Cardiac septum (tissue), 1 donor: ENCODE results near the gene ZDHHC8. TPM values are rescaled to one million over a fixed set of nuclear protein-coding genes. Genes with fewer than 3 reads are reported as not detected.

Source experiments
- DNase-seq: peaks from one replicate; pipeline ENCODE4 v3.0.0-alpha.2; 2020; ENCODE audit warnings: low spot score
- intact Hi-C: fragments of 100-400 bp; cut with DNase I; formaldehyde crosslinking; loops from one replicate; pipeline ENCODE4 v1.14.0; 2022
- total RNA-seq: library from RNA; stranded (reverse); fragmentation: NEBNext Ultra II Directional; extraction: Animal tissue kit (Norgen Biotek cat#: 25700); gene quantifications from one replicate; pipeline ENCODE4 v1.2.1, GENCODE V29; 2021
- donor health status: DM: no; HTN: no; CAD: no.

ZDHHC8 gene
- total RNA-seq, 1 donor from 2014 or later, result 43.4 TPM

GRCh38 chr22:20093418-20094196 lies 38.0 kb upstream of the ZDHHC8 start:
- DNase-seq, result peak; percentile 89
- intact Hi-C loops, result no loop called here

- intact Hi-C loops, result no loop called here
- peak; percentile 44 for DNase-seq
These were observed 37.3 kb upstream of the ZDHHC8 start for GRCh38 chr22:20094197-20094807.

- intact Hi-C loops, result no loop called here
- no peak for DNase-seq
These were observed 36.1 kb upstream of the ZDHHC8 start for GRCh38 chr22:20095521-20095920.

- intact Hi-C loops, result no loop called here
- DNase-seq, result no peak
These were observed 34.8 kb upstream of the ZDHHC8 start for GRCh38 chr22:20096574-20097420.

GRCh38 chr22:20099099-20099711 lies 32.4 kb upstream of the ZDHHC8 start:
- no peak for DNase-seq
- intact Hi-C loops, result no loop called here

GRCh38 chr22:20101638-20102037 lies 30.0 kb upstream of the ZDHHC8 start:
- DNase-seq, result no peak
- intact Hi-C loops, result no loop called here

- DNase-seq, result no peak
- intact Hi-C loops, result no loop called here
These were observed 29.3 kb upstream of the ZDHHC8 start for GRCh38 chr22:20102203-20102780.

GRCh38 chr22:20105456-20106204 lies 26.0 kb upstream of the ZDHHC8 start:
- no peak for DNase-seq
- intact Hi-C loops, result no loop called here

GRCh38 chr22:20106205-20106848 lies 25.3 kb upstream of the ZDHHC8 start:
- no peak for DNase-seq
- intact Hi-C loops, result no loop called here

GRCh38 chr22:20106849-20107237 lies 24.8 kb upstream of the ZDHHC8 start:
- intact Hi-C loops, result no loop called here
- DNase-seq, result no peak

- DNase-seq, result no peak
- intact Hi-C loops, result no loop called here
These were observed 24.1 kb upstream of the ZDHHC8 start for GRCh38 chr22:20107471-20107901.

- no peak for DNase-seq
- intact Hi-C loops, result no loop called here
These were observed 23.4 kb upstream of the ZDHHC8 start for GRCh38 chr22:20107951-20108756.

GRCh38 chr22:20108757-20109230 lies 22.8 kb upstream of the ZDHHC8 start:
- no peak for DNase-seq
- intact Hi-C loops, result no loop called here

- no peak for DNase-seq
- intact Hi-C loops, result loop anchor here (10.0 kb wide), 1 partner anchor 255 kb away; the partner anchor contains the start of genes GNB1L and RTL10
These were observed 21.9 kb upstream of the ZDHHC8 start for GRCh38 chr22:20109411-20110358.

GRCh38 chr22:20110359-20110985 lies 21.1 kb upstream of the ZDHHC8 start:
- intact Hi-C loops, result loop anchor here (10.0 kb wide), 1 partner anchor 256 kb away; the partner anchor contains the start of genes GNB1L and RTL10
- DNase-seq, result no peak
